HEK293T (cell line): ENCODE data around the gene GPR141.

ENCODE experiments used
- ELF4 ChIP-seq: fragments of 450-650 bp; IDR thresholded peaks from 2 replicates; pipeline ENCODE4 v1.6.1; 2017; ENCODE audit warnings: antibody characterized with exemption
- FOXA1 ChIP-seq: fragments of 450-650 bp; IDR thresholded peaks from 2 replicates; pipeline ENCODE4 v1.6.1; 2016; ENCODE audit warnings: mild to moderate bottlenecking
- FOXK2 ChIP-seq: fragments of 450-650 bp; IDR thresholded peaks from 2 replicates; pipeline ENCODE4 v1.6.1; 2016; ENCODE audit warnings: mild to moderate bottlenecking
- FOXM1 ChIP-seq: fragments of 450-650 bp; IDR thresholded peaks from 2 replicates; pipeline ENCODE4 v1.6.1; 2017; ENCODE audit warnings: mild to moderate bottlenecking, borderline replicate concordance
- L3MBTL2 ChIP-seq: fragments of 450-650 bp; conservative IDR thresholded peaks from 2 replicates; pipeline ENCODE4 v1.6.1; 2016; ENCODE audit warnings: mild to moderate bottlenecking
- SP1 ChIP-seq: fragments of 450-650 bp; IDR thresholded peaks from 2 replicates; pipeline ENCODE4 v1.6.1; 2017
- SUZ12 ChIP-seq: fragments of 450-650 bp; IDR thresholded peaks from 2 replicates; pipeline ENCODE4 v1.6.1; 2016; ENCODE audit warnings: mild to moderate bottlenecking
- TARDBP ChIP-seq: fragments of 450-650 bp; IDR thresholded peaks from 2 replicates; pipeline ENCODE4 v1.6.1; 2016
- ZNF384 ChIP-seq: fragments of 450-650 bp; IDR thresholded peaks from 2 replicates; pipeline ENCODE4 v1.6.1; 2016

GRCh38 chr7:37705976-37706375, 22.4 kb downstream of the GPR141 start:
- TF ChIP-seq FOXK2 (no peak), SP1 (no peak), FOXA1 (no peak), ELF4 (no peak), SUZ12 (no peak), TARDBP (no peak), L3MBTL2 (no peak), FOXM1 (no peak), ZNF384 (no peak)
